Coronary artery (tissue), 2 donors: ENCODE data around the gene CD300C.

ENCODE experiments used
- DNase-seq: peaks from one replicate; pipeline ENCODE4 v3.0.0-alpha.2; 2017; ENCODE audit warnings: low spot score
- H3K27ac ChIP-seq, 2 donors: fragments of 200-600 bp; sonication (generic); one replicate each; pipeline ENCODE4 v1.5.1; 2016 to 2019
- H3K4me3 ChIP-seq: fragments of 200-600 bp; sonication (generic); 2 replicates; pipeline ENCODE4 v1.5.1; 2016; ENCODE audit warnings: mild to moderate bottlenecking, moderate library complexity
- CTCF ChIP-seq: fragments of 200-600 bp; sonication (generic); IDR thresholded peaks from one replicate; pipeline ENCODE4 v1.5.1; 2019; ENCODE audit warnings: antibody characterized with exemption

The CD300C gene

GRCh38 chr17:74526681-74527080, 19.2 kb downstream of the CD300C start:
- TF ChIP-seq CTCF = no peak
- H3K27ac ChIP-seq = no peak overlapping the region

GRCh38 chr17:74525781-74526288, 20.1 kb downstream of the CD300C start:
- Histone ChIP-seq H3K4me3 (no peak overlapping the region), H3K27ac (no peak overlapping the region)
- no peak for TF ChIP-seq CTCF
- DNase-seq = peak; percentile 11

More at GRCh38 chr17:74526681-74527080, 19.2 kb downstream of the CD300C start:
- peak; percentile 60 for DNase-seq
- H3K4me3 ChIP-seq = no peak overlapping the region

GRCh38 chr17:74525465-74525725, 20.5 kb downstream of the CD300C start:
- no peak overlapping the region for H3K27ac ChIP-seq
- no peak for TF ChIP-seq CTCF
- H3K4me3 ChIP-seq = no peak overlapping the region
- peak; percentile 59 for DNase-seq

- Histone ChIP-seq H3K4me3 (no peak overlapping the region), H3K27ac (no peak overlapping the region)
- peak; percentile 64 for DNase-seq
- TF ChIP-seq CTCF = no peak
Observed at GRCh38 chr17:74524653-74525464, 21.1 kb downstream of the CD300C start.

GRCh38 chr17:74523308-74523707, 22.6 kb downstream of the CD300C start:
- no peak overlapping the region for H3K27ac ChIP-seq
- peak; percentile 38 for DNase-seq
- no peak overlapping the region for H3K4me3 ChIP-seq
- TF ChIP-seq CTCF = no peak

GRCh38 chr17:74522381-74523105, 23.4 kb downstream of the CD300C start:
- DNase-seq = peak; percentile 69
- no peak for TF ChIP-seq CTCF
- H3K27ac ChIP-seq = no peak overlapping the region
- no peak overlapping the region for H3K4me3 ChIP-seq
